GM12878 (cell line): ENCODE data around the gene HSCB. TPM values are rescaled to one million over a fixed set of nuclear protein-coding genes. Genes with fewer than 3 reads are reported as not detected.

Source experiments
- ASH2L ChIP-seq: fragments of 300-600, 200-600 bp; sonication (generic); IDR thresholded peaks from 2 replicates; pipeline ENCODE4 v1.6.1; 2017; ENCODE audit warnings: low read depth, mild to moderate bottlenecking, borderline replicate concordance
- CBFB ChIP-seq: IDR thresholded peaks from 2 replicates; pipeline ENCODE4 v1.6.1; 2016; ENCODE audit warnings: antibody characterized with exemption, low read depth
- CREB1 ChIP-seq: IDR thresholded peaks from 2 replicates; pipeline ENCODE4 v1.6.1; 2012; ENCODE audit warnings: low read depth, mild to moderate bottlenecking, inconsistent platforms
- EZH2 ChIP-seq: IDR thresholded peaks from 2 replicates; pipeline ENCODE4 v1.6.1; 2012; ENCODE audit warnings: low read depth, mild to moderate bottlenecking, control low read depth, inconsistent platforms, low read length, borderline replicate concordance; ENCODE audit not compliant: control insufficient read depth
- HDAC2 ChIP-seq: fragments of 200-600 bp; sonication (generic); IDR thresholded peaks from 2 replicates; pipeline ENCODE4 v1.6.1; 2017
- IKZF2 ChIP-seq, 2 experiments: fragments of 450-650 bp; IDR thresholded peaks; 2 replicates each; pipeline ENCODE4 v1.6.1; 2017; ENCODE audit warnings: mild to moderate bottlenecking in 2 of 2, moderate library complexity in 2 of 2
- MEF2A ChIP-seq: IDR thresholded peaks from 2 replicates; pipeline ENCODE4 v1.6.1; 2011; ENCODE audit warnings: low read depth, mild to moderate bottlenecking, low read length, moderate library complexity; ENCODE audit not compliant: insufficient read depth
- MTA2 ChIP-seq: fragments of 450-650 bp; IDR thresholded peaks from 2 replicates; pipeline ENCODE4 v1.6.1; 2016; ENCODE audit warnings: low read depth, mild to moderate bottlenecking, moderate library complexity
- MTA3 ChIP-seq: IDR thresholded peaks from 2 replicates; pipeline ENCODE4 v1.6.1; 2012; ENCODE audit warnings: low read length, inconsistent platforms, borderline replicate concordance
- POLR2AphosphoS2 ChIP-seq: IDR thresholded peaks from 2 replicates; pipeline ENCODE4 v1.6.1; 2011; ENCODE audit warnings: low read depth, mild to moderate bottlenecking, low read length, improper control_type of control experiment, moderate library complexity
- RFX5 ChIP-seq: IDR thresholded peaks from 2 replicates; pipeline ENCODE4 v1.6.1; 2011; ENCODE audit warnings: low read depth, low read length, improper control_type of control experiment
- RUNX3 ChIP-seq: IDR thresholded peaks from 2 replicates; pipeline ENCODE4 v1.6.1; 2012; ENCODE audit warnings: low read length, inconsistent platforms
- SMARCA5 ChIP-seq: fragments of 450-650 bp; IDR thresholded peaks from 2 replicates; pipeline ENCODE4 v1.6.1; 2017; ENCODE audit warnings: mild to moderate bottlenecking
- TCF3 ChIP-seq: IDR thresholded peaks from 2 replicates; pipeline ENCODE4 v1.6.1; 2012; ENCODE audit warnings: low read depth, mild to moderate bottlenecking, low read length, borderline replicate concordance; ENCODE audit not compliant: insufficient read depth
- polyA plus RNA-seq, 11 experiments: library from polyadenylated mRNA; depleted of rRNA in 4 of 11; unstranded in 6 of 11; stranded (reverse) in 5 of 11; fragments of >200 nt; fragmentation: Nextera tagmentation in 4 of 11; fragmentation: Illumina TruSeq in 1 of 11; extraction: Ambion mirVana in 4 of 11; extraction: Trizol in 1 of 11; gene quantifications; 1 replicate in 1 of 11; 2 replicates in 10 of 11; pipeline versions ENCODE4 v1.2.1 to v1.2.3, GENCODE V29; 2011 to 2016; ENCODE audit warnings: inconsistent platforms in 2 of 11, missing spikeins in 2 of 11, low read depth in 1 of 11
- total RNA-seq, 4 experiments: library from RNA; depleted of rRNA in 3 of 4; stranded (reverse); fragments of >200 nt in 3 of 4; fragmentation: Illumina TruSeq in 1 of 4; extraction: Trizol in 1 of 4; gene quantifications; 2 replicates each; pipeline versions ENCODE4 v1.2.1 to v1.2.3, GENCODE V29; 2013 to 2021
- TF ChIP-seq, protein P1 (sequence below): fragments of 450-650 bp; IDR thresholded peaks from 2 replicates; pipeline ENCODE4 v1.6.1; 2018; ENCODE audit warnings: mild to moderate bottlenecking, low read depth, moderate library complexity; ENCODE audit not compliant: partially characterized antibody
- TF ChIP-seq, protein P2 (sequence below): IDR thresholded peaks from 2 replicates; pipeline ENCODE4 v1.6.1; 2011; ENCODE audit warnings: borderline replicate concordance, low read depth, mild to moderate bottlenecking, moderate library complexity, low read length; ENCODE audit not compliant: insufficient read depth, poor library complexity, severe bottlenecking

HSCB gene
- total and polyA plus RNA-seq, 10 of the 15 experiments (the other 5 are each of a cell fraction or from before 2014, with no cell fraction given), result 10.6 to 28.4 (median 20.8) TPM

DNA sequence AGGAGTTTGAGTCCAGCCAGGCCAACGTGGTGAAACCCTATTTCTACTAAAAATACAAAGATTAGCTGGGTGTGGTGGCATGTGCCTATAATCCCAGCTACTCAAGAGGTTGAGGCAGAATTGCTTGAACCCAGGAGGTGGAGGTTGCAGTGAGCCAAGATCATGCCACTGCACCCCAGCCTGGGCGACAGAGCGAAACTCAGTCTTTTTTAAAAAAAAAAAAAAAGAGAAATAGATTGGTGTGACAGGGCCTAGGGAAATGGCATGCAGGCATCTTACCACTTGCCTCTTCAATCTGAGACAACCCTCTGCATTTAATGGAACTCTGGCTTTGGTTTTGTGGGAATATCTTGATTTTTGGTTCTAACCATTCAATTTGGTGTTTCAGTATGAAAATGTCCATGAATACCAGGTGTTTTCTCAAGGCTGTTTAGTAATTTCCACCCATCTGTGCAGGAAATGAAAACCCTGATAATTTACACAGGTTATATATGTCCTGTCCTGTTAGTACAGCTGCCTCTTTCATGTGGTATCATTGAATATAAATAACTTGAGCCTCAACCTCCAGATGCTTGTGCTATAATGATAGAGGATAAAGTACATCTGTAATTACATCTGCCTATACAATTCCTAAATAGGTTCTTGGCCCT is 50.1 kb downstream of the HSCB start (continued):
- TF ChIP-seq, protein P1, sequence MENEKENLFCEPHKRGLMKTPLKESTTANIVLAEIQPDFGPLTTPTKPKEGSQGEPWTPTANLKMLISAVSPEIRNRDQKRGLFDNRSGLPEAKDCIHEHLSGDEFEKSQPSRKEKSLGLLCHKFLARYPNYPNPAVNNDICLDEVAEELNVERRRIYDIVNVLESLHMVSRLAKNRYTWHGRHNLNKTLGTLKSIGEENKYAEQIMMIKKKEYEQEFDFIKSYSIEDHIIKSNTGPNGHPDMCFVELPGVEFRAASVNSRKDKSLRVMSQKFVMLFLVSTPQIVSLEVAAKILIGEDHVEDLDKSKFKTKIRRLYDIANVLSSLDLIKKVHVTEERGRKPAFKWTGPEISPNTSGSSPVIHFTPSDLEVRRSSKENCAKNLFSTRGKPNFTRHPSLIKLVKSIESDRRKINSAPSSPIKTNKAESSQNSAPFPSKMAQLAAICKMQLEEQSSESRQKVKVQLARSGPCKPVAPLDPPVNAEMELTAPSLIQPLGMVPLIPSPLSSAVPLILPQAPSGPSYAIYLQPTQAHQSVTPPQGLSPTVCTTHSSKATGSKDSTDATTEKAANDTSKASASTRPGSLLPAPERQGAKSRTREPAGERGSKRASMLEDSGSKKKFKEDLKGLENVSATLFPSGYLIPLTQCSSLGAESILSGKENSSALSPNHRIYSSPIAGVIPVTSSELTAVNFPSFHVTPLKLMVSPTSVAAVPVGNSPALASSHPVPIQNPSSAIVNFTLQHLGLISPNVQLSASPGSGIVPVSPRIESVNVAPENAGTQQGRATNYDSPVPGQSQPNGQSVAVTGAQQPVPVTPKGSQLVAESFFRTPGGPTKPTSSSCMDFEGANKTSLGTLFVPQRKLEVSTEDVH, result no peak
- TF ChIP-seq TCF3 (peak; percentile 88), IKZF2 (IDR thresholded peaks at IDR 0.05) (peak; percentile 84), SMARCA5 (no peak), HDAC2 (no peak), MTA3 (peak; percentile 82), RUNX3 (peak; percentile 98), EZH2 (no peak), MEF2A (peak; percentile 98), MTA2 (peak; percentile 89), RFX5 (no peak), POLR2AphosphoS2 (no peak; the same call in 1 of the 2 replicates), ASH2L (no peak), CBFB (peak; percentile 76), CREB1 (0 out of 2 replicates have a peak, but pooled peaks have one; percentile 27)
- TF ChIP-seq, protein P2, sequence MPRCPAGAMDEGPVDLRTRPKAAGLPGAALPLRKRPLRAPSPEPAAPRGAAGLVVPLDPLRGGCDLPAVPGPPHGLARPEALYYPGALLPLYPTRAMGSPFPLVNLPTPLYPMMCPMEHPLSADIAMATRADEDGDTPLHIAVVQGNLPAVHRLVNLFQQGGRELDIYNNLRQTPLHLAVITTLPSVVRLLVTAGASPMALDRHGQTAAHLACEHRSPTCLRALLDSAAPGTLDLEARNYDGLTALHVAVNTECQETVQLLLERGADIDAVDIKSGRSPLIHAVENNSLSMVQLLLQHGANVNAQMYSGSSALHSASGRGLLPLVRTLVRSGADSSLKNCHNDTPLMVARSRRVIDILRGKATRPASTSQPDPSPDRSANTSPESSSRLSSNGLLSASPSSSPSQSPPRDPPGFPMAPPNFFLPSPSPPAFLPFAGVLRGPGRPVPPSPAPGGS, result peak; percentile 25
